Right ventricle myocardium inferior (tissue), 1 donor: ENCODE data around the gene AMZ2. TPM values are rescaled to one million over a fixed set of nuclear protein-coding genes. Genes with fewer than 3 reads are reported as not detected.

ENCODE experiments used
- ATAC-seq: fragments of 200-7000 bp; cut with Tn5 transposase; one replicate; pipeline ENCODE4 v1.9.1; 2020; ENCODE audit warnings: mild to moderate bottlenecking, moderate library complexity
- DNase-seq: peaks from one replicate; pipeline ENCODE4 v3.0.0; 2021; ENCODE audit errors: missing footprints
- intact Hi-C: fragments of 100-400 bp; cut with DNase I; formaldehyde crosslinking; loops from one replicate; pipeline ENCODE4 v1.11.0; 2022
- total RNA-seq: library from RNA; stranded (reverse); fragmentation: NEBNext Ultra II Directional; extraction: Animal tissue kit (Norgen Biotek cat#: 25700); gene quantifications from one replicate; pipeline ENCODE4 v1.2.1, GENCODE V29; 2021
- donor health status: DM: no; HTN: yes; CAD: no; lungs with severe emphysema.

AMZ2 gene
- total RNA-seq, 1 donor from 2014 or later, result 89.8 TPM

DNA sequence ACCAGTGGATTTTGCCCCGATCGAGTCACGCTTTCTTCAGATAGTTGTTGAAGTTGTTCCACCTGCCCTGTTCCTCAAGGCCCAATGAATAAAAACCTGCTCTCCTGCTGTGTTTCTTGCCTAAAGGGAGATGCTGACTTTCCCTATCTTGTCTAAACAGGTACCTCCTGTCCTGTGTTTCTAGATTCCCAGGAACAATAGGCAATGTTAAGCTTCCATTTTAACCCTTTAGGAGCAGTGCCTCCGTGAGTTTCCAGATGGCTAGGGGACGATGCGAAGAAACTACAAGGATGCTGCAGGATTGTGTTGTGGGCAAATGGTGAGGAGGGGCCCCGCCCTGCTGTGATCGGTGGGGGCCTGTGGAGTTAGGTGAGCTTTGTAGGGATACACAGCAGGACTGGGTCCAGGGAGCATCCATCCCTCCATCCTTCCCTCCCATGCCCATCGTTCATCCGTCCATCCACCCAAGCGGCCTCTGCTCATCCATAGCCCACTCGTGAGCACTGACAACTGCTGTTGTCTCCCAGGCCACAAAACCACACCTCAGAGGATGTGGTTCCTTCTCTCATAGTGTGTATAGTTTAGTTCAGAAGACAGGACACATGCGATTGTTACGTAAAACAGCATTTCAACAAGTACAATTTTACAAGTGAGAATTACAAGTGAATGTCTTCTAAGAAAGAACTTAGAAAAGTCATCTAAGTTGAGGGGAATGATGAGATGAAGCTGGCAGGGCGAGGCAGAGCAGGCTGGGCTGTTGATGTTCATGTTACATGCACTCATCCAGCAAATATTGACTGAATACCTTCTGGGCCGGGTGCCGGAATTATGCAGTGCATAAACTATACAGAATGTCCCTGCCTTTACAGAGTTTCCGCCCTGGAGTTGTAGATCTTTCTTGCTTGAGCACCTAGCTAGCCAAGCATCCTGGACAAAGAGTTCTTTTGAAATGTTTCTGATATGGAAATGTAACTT, 48.7 kb downstream of the AMZ2 start:
- intact Hi-C loops, result no loop called here
- ATAC-seq, result no peak
- DNase-seq, result no peak

DNA sequence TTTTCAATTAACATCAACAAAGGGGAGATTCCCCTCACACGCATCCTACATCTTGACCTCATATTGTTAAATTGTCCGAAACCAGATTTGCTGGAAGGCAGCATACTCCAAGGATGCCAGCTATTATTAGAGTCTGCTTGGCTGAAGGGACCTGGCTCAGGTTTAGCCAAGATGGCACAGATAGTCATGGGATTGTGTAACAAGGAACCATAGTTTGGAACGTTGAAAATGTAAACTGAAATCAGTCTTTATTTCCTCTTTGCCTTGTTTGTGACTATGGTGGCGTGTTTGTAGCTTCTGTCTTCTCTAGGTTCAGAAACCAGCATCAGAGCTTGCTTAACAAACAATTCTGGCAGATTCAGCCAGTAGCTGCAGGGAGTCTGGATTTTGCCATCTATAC, 49.4 kb downstream of the AMZ2 start:
- no peak for ATAC-seq
- intact Hi-C loops, result no loop called here
- DNase-seq, result no peak

DNA sequence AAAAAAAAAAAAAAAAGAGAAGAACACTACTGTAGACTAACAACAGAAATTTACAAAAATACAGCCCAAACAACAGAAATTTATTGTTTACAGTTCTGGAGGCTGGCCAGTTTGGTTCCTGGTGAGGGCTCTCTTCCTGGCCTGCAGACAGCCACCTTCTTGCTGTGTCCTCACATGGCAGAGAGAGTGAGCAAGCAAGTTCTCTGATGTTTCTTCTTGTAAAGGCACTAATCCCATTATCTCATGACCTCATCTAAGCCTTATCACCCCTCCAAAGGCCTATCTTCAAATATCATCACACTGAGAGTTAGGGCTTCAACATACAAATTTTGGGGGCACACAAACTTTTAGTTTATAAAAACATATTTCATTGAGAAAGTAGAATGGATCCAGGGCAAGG, 50.8 kb downstream of the AMZ2 start:
- ATAC-seq, result no peak
- intact Hi-C loops, result no loop called here
- no peak for DNase-seq

DNA sequence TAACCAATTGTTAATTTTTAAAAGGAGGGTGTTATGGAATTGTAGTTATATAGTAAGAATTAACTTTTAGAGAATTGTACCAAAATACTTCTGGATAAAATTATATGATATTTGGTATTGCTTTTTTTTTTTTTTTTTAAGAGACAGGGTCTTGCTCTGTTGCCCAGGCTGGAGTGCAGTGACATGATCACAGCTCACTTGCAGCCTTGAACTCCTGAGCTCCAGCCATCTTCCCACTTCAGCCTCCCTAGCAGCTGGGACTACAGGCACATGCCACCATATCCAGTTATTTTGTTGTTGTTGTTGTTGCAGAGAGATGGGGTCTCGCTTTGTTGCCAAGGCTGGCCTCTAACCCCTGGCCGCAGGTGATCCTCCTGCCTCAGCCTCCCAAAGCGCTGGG, 52.0 kb downstream of the AMZ2 start:
- ATAC-seq (no peak), DNase-seq (no peak)
- intact Hi-C loops, result no loop called here

DNA sequence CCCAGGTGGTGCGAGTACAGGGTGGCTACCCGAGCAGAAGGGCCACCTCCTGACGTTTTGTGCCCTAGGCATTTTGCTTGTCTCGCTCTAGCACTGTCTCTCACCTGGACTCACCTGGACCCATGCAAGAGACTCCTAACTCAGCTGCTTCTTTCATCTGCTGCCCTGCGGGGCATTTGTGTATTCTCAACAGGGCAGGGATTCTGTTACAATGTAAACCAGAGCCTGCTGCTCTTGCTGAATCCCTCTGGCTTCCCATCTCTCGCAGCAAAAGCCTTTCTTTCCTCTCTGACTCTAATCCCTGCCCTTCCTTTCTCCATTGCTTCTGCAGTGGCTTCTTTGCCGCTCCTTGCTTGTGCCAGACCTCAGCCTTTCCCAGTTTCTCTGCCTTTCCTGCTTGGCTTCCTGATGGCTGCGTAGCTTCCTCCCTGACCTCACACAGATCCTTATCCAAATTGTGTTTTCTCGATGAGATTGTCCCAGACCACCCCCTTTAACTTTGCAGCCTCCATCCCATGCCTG, 53.7 kb downstream of the AMZ2 start:
- no peak for DNase-seq
- intact Hi-C loops, result no loop called here
- no peak for ATAC-seq

DNA sequence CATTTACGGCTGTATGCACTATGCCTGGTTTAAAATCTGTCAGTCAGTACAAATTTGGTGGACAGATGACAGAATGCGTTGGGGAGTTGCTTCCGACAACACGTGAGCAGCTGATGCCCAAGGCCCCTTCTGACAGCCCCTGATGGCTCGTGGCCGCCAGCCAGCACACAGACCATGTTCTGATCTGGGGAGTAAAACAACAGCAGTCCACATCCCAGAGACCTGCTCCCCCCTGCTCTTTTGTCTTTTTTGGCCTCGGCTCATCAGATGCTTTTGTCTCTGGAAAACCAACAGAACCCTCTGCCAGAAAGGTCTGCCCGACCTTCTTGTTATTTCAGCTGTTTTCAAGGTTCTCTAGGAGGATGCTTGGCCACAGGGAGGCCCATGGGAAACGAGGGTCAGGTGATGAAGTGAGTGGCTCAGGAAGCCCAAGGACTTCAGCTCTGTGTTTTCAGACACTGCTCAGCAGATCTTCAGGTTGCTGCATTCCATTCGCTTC, 54.3 kb downstream of the AMZ2 start:
- DNase-seq (no peak), ATAC-seq (no peak)
- intact Hi-C loops, result no loop called here

DNA sequence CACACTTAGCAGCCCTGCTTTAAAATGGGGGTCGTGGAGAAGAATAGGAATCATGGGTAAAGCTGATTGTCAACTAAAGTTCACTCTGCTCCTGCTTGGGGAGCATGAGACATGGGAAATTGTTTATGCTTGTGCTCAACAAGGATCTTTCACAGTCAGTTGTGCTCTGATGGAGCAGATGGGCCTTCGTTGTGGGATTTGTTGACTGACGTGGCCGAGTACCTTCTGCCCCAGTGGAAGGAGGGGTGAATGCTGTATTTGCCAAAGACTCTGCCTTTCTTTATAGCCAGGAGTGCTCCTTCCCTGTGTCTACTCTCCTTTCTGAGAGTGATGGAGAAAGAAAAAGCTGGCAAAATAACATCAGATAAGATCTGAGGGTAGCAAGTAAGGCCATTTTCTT, 54.8 kb downstream of the AMZ2 start:
- DNase-seq, result no peak
- ATAC-seq, result no peak
- intact Hi-C loops, result no loop called here

DNA sequence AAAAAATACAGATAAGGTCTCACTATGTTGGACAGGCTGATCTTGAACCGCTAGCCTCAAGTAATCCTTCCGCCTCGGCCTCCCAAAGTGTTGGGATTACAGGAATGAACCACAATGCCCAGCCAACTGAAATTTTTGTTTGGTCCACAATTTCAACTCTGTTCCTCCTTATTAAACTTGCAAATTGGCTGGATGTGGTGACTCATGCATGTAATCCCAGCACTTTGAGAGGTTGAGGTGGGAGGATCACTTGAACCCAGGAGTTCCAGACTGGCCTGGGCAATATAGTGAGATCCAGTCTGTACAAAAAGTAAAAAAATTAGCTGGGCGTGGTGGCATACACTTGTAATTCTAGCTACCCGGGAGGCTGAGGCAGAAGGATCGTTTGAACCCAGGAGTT, 56.9 kb downstream of the AMZ2 start:
- ATAC-seq (no peak), DNase-seq (no peak)
- intact Hi-C loops, result no loop called here

DNA sequence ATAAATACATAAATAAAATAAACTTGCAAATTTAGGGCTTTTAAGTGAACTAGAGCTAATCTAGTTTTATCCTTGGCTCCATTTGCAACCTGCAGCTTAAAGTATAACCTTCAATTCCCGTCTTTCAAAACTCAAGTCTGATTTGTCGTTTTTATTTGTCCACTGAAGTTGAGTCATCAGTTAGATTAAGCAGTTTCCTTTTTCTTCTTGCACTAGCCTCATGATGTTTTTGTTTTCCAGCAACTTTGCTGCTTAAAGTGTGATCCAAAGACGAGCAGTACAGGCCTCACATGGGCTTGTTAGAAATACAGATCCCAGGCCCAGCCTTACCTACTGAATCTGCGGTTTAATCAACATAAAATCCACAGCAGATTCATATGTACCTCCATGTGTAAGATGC, 57.3 kb downstream of the AMZ2 start:
- intact Hi-C loops, result no loop called here
- ATAC-seq, result no peak

More for the DNA sequence above, 57.3 kb downstream of the AMZ2 start:
- DNase-seq, result no peak

Other genes starting within 250 kb of the AMZ2 start
- 20.8 TPM for gene KPNA2, start 212.3 kb upstream of the AMZ2 start, total RNA-seq
- 0.16 TPM for gene SLC16A6, start 43.1 kb downstream of the AMZ2 start, total RNA-seq
- 2.2 TPM for gene ARSG, start 43.5 kb downstream of the AMZ2 start, total RNA-seq
- gene WIPI1, start 209.5 kb downstream of the AMZ2 start, total RNA-seq, result 62.8 TPM